Measurements from ENCODE around the gene TLE3.

The TLE3 gene

DNA sequence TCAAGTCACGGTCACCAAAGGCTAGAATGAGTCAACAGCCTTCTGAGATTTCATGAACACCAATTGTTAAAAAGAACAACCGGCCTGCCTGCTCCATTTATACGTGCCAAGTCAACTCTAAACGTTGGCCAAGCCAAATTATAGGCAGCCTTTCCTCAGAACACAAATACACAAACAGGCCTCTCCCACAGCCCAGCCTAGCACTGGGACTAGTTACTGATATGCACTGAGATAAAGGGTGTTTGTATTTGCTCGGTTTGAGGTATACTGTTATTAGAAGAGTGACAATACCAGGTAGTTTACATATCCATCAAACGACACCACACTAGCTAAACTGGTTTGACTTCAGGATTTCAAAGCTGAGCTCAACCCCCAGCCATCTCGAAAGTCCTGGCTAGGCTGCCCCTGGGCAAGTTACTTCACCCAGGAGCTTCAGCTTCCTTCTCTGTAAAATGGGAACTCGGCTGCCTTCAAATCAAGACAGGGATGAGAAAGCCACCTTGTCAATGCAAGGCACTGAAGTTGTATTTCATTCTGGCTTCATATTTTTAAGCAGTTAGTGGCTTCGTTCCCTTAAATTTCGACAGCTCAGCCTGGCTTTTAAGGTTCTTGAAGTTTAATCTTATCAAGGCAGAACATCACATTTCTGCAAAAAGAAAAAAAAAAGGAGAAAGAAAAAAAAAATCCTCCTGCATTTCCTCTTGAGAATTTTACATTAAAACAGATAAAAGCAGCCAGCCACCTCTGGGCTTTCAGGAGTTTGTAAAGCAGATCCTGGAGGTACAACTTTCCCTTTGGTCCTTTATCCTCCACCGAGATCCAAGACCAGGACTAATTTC lies 4.0 kb downstream of the TLE3 start:
- H3K4me3 ChIP-seq (ENCODE audit: low read depth, low read length) = no peak overlapping the region
- DNase-seq (ENCODE audit: low read depth, low spot score) = no peak
- ChIA-PET POLR2A (no interaction called here), CTCF (no interaction called here)
- TF ChIP-seq CTCF (IDR thresholded peaks at IDR 0.05; ENCODE audit: insufficient read depth, low read length, missing control alignments) = no peak

DNA sequence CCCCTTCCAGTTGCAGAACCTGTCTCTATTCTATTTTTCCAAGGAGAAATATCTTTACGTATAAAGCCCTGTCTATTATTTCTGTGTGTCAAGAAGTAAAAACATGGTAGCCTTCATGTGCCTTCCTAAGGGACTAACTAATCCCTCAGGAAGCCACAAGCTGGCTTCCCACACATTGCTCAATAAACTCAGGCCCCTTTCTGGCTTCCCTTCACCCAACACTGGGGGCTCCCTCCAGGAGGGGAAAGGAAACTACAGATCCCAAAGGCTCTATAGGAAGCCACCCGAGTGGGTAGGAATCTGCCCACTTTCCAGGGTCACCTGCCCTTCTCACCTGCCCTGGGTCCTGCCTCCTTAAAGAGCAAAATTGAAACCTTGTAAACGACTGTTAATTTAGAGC lies 4.6 kb downstream of the TLE3 start:
- no peak overlapping the region for H3K4me3 ChIP-seq (ENCODE audit: low read depth, low read length)
- POLR2A ChIA-PET = no interaction called here
- TF ChIP-seq CTCF (IDR thresholded peaks at IDR 0.05; ENCODE audit: insufficient read depth, low read length, missing control alignments) = no peak
- CTCF ChIA-PET = interaction anchor here (0.6 kb wide), 1 partner anchor 26 kb away, joined by 3 read pairs; no protein-coding TSS in a partner anchor
- no peak for DNase-seq (ENCODE audit: low read depth, low spot score)

DNA sequence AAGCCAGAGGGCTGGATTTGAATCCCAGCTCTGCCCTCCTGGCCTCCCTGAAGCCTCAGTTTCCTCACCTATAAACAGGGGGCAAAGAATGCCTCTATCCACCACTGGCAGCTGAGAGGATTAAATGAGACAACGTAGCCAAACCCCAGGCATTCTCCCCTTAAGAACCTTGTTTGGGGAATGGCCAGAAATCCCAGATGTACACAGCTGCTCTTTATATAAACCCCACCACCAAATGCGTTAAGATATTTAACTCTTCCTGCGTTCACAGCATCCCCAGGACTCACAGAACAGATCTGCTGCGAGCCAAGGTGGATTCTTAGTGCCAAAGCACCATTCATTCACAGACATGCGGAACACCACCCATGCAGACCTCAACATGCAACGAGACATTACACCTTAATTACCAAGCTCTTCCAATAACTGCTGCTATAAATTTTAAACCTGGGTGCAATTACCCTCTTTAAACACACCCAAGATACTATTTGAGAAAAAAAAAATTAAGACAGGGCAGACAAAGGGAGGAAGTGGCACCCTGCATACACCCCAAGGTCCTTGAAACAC lies 5.2 kb downstream of the TLE3 start:
- H3K4me3 ChIP-seq (ENCODE audit: low read depth, low read length) = no peak overlapping the region
- TF ChIP-seq CTCF (IDR thresholded peaks at IDR 0.05; ENCODE audit: insufficient read depth, low read length, missing control alignments) = no peak
- DNase-seq (ENCODE audit: low read depth, low spot score) = no peak
- CTCF ChIA-PET = interaction anchor here (0.6 kb wide), 1 partner anchor 26 kb away, joined by 3 read pairs; no protein-coding TSS in a partner anchor
- POLR2A ChIA-PET = no interaction called here

DNA sequence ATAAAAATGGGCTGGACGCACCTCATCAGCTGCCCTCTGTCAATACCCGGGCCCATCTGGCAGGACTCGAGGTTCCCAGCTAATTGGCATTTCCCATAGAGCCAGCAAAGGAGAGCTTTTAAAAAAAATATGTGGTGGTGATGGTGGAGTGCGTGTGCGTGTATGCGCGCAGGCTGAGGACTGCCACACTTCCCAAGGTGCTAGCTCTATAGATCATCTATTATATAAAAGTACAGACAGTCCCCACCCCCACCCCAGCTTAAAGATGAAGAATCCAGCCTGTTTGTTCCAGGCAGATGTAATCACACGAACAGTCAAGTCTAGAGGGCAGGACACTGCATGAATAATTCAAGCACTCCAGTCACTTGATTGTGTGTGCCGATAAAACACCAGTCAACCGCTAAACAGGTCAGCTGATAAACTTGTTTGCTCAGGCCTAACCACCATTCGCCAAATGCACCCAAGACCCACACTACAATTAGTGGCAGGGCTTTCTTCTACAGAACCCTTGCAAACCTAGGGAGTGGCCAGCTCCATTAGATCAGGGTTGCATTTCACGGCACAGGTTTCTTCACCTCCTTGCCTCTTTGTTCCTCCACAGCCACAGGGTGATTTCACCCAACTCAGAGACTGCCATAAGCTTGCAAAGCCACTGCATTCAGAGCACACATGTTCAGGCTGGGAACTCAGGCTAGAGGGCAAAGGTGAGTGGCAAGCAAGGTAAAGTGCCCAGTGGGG lies 5.8 kb downstream of the TLE3 start:
- no peak for DNase-seq (ENCODE audit: low read depth, low spot score)
- no peak for TF ChIP-seq CTCF (IDR thresholded peaks at IDR 0.05; ENCODE audit: insufficient read depth, low read length, missing control alignments)
- POLR2A ChIA-PET = no interaction called here
- CTCF ChIA-PET = no interaction called here
- H3K4me3 ChIP-seq (ENCODE audit: low read depth, low read length) = no peak overlapping the region

- no peak for TF ChIP-seq CTCF (IDR thresholded peaks at IDR 0.05; ENCODE audit: insufficient read depth, low read length, missing control alignments)
- ChIA-PET CTCF (interaction anchor here (0.9 kb wide), 1 partner anchor 397 kb away, joined by 3 read pairs; no protein-coding TSS in a partner anchor), POLR2A (no interaction called here)
- DNase-seq (ENCODE audit: low read depth, low spot score) = no peak
- no peak overlapping the region for H3K4me3 ChIP-seq (ENCODE audit: low read depth, low read length)
These were observed 7.1 kb downstream of the TLE3 start for GRCh38 chr15:70090436-70091296.
